ENCODE results near the gene TBC1D14. TPM values are rescaled to one million over a fixed set of nuclear protein-coding genes. Genes with fewer than 3 reads are reported as not detected.

TBC1D14 gene
- total and polyA plus RNA-seq, 9 of the 15 experiments (the other 6 are each of a cell fraction or from before 2014, with no cell fraction given): 2.1 to 59.6 (median 44.8) TPM

DNA sequence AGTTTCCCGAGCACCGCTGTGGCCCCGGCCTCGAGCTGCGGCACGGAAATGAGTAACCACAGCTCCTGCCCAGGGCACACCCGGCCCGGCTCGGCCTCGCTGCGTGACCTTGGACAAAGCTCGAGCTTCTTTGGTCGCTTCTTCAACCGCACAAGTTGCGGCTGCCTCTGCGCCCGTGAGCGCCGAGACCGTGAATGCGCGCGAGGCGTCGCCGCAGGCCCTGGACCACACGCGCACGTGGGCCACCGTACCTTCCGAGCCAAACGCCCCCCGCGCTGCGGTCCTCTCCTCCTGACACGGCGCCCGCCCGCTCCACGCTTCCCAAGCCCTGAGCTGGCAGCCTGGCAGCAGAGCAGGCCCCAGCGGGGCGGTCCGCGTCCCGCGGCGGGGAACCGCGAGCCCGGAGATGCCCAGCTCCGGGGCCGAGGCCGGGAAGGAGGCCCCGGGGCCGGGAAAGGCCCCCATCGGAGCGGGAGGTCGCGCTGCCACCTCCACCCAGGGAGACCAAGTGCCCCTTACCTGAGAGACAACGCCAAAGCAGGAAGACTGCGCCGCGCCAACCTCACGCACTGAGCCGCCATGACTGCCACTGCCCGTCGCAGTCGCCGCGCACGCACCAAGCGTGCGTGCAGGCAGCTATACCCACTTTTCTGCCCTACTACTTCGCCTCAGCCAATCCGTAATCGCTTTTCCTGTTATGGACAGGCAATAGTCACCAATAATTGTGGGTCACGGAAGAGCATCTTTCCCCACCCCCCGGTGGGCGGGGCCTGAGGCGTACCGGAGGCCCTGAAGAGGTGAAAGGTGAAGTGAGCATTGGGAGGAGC is 158.0 kb downstream of the TBC1D14 start, which contains the start of gene GRPEL1 (continued):
- TF ChIP-seq SP2 (IDR thresholded peaks at IDR 0.05; ENCODE audit: extremely low read depth, low read depth, low read length, poor library complexity, severe bottlenecking): peak; percentile 54
- TF ChIP-seq MNT (conservative IDR thresholded peaks at IDR 0.05): peak; percentile 57 to 82
- TF ChIP-seq, protein P1, sequence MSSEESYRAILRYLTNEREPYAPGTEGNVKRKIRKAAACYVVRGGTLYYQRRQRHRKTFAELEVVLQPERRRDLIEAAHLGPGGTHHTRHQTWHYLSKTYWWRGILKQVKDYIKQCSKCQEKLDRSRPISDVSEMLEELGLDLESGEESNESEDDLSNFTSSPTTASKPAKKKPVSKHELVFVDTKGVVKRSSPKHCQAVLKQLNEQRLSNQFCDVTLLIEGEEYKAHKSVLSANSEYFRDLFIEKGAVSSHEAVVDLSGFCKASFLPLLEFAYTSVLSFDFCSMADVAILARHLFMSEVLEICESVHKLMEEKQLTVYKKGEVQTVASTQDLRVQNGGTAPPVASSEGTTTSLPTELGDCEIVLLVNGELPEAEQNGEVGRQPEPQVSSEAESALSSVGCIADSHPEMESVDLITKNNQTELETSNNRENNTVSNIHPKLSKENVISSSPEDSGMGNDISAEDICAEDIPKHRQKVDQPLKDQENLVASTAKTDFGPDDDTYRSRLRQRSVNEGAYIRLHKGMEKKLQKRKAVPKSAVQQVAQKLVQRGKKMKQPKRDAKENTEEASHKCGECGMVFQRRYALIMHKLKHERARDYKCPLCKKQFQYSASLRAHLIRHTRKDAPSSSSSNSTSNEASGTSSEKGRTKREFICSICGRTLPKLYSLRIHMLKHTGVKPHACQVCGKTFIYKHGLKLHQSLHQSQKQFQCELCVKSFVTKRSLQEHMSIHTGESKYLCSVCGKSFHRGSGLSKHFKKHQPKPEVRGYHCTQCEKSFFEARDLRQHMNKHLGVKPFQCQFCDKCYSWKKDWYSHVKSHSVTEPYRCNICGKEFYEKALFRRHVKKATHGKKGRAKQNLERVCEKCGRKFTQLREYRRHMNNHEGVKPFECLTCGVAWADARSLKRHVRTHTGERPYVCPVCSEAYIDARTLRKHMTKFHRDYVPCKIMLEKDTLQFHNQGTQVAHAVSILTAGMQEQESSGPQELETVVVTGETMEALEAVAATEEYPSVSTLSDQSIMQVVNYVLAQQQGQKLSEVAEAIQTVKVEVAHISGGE (CRISPR knock-in tag; IDR thresholded peaks at IDR 0.05): peak in 1 of 3 experiments; percentile 36; a peak in 1 of 6 replicates
- peak; percentile 71; the same call in 1 of the 2 replicates for TF ChIP-seq GTF2F1 (IDR thresholded peaks at IDR 0.05; ENCODE audit: low read depth, low read length)
- TF ChIP-seq, protein P2, sequence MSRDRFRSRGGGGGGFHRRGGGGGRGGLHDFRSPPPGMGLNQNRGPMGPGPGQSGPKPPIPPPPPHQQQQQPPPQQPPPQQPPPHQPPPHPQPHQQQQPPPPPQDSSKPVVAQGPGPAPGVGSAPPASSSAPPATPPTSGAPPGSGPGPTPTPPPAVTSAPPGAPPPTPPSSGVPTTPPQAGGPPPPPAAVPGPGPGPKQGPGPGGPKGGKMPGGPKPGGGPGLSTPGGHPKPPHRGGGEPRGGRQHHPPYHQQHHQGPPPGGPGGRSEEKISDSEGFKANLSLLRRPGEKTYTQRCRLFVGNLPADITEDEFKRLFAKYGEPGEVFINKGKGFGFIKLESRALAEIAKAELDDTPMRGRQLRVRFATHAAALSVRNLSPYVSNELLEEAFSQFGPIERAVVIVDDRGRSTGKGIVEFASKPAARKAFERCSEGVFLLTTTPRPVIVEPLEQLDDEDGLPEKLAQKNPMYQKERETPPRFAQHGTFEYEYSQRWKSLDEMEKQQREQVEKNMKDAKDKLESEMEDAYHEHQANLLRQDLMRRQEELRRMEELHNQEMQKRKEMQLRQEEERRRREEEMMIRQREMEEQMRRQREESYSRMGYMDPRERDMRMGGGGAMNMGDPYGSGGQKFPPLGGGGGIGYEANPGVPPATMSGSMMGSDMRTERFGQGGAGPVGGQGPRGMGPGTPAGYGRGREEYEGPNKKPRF (IDR thresholded peaks at IDR 0.05; ENCODE audit: low read depth, low read length): no peak
- TF ChIP-seq SIX5 (IDR thresholded peaks at IDR 0.05; ENCODE audit: borderline replicate concordance in 1 of 2, insufficient read depth in 1 of 2, low read depth in 1 of 2, low read length in 2 of 2): no peak
- peak; percentile 60; the same call in 1 of the 2 replicates for TF ChIP-seq MYNN (IDR thresholded peaks at IDR 0.05)
- no peak for TF ChIP-seq MYNN (CRISPR knock-in tag; IDR thresholded peaks at IDR 0.05)
- TF ChIP-seq ZSCAN29 (IDR thresholded peaks at IDR 0.05): no peak
- TF ChIP-seq TRIM28 (IDR thresholded peaks at IDR 0.05): no peak
- peak; percentile 97 for TF ChIP-seq KAT7 (CRISPR knock-in tag; IDR thresholded peaks at IDR 0.05; ENCODE audit: borderline replicate concordance)
- TF ChIP-seq, protein P3, sequence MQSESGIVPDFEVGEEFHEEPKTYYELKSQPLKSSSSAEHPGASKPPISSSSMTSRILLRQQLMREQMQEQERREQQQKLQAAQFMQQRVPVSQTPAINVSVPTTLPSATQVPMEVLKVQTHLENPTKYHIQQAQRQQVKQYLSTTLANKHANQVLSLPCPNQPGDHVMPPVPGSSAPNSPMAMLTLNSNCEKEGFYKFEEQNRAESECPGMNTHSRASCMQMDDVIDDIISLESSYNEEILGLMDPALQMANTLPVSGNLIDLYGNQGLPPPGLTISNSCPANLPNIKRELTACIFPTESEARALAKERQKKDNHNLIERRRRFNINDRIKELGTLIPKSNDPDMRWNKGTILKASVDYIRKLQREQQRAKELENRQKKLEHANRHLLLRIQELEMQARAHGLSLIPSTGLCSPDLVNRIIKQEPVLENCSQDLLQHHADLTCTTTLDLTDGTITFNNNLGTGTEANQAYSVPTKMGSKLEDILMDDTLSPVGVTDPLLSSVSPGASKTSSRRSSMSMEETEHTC (IDR thresholded peaks at IDR 0.05): no peak
- TF ChIP-seq ZBTB33 (CRISPR knock-in tag; IDR thresholded peaks at IDR 0.05): peak; percentile 61
- TF ChIP-seq MEF2D (tag; conservative IDR thresholded peaks at IDR 0.05; ENCODE audit: low read depth): no peak

Measured in K562 (cell line).